Right lobe of liver (tissue), 4 donors: Measurements from ENCODE around the gene IGLL1.

Experiments used
- CTCF ChIP-seq, 4 donors: fragments of 200-600 bp in 3 of 4; fragments of 450-650 bp in 1 of 4; IDR thresholded peaks; one replicate each; pipeline versions ENCODE4 v1.5.1 to v1.8.0; 2016 to 2022; ENCODE audit warnings: antibody characterized with exemption in 4 of 4, mild to moderate bottlenecking in 2 of 4
- POLR2A ChIP-seq: fragments of 450-650 bp; IDR thresholded peaks from one replicate; pipeline ENCODE4 v1.6.1; 2017; ENCODE audit warnings: antibody characterized with exemption, mild to moderate bottlenecking
- donor health status: DM: no; HTN: no; CAD: no.
- donor health status: DM: no; HTN: no; CAD: no.
- donor health status: DM: no; HTN: yes; CAD: no.

- no peak for TF ChIP-seq POLR2A
- TF ChIP-seq CTCF (IDR thresholded peaks at IDR 0.05) = no peak
Measured at GRCh38 chr22:23579870-23580575, at the start of gene IGLL1.
